Measurements from ENCODE around the gene AK8. TPM values are rescaled to one million over a fixed set of nuclear protein-coding genes. Genes with fewer than 3 reads are reported as not detected.

Gene AK8
- total and polyA plus RNA-seq, 2 experiments from 2014 or later, result 0.14 to 0.78 TPM

DNA sequence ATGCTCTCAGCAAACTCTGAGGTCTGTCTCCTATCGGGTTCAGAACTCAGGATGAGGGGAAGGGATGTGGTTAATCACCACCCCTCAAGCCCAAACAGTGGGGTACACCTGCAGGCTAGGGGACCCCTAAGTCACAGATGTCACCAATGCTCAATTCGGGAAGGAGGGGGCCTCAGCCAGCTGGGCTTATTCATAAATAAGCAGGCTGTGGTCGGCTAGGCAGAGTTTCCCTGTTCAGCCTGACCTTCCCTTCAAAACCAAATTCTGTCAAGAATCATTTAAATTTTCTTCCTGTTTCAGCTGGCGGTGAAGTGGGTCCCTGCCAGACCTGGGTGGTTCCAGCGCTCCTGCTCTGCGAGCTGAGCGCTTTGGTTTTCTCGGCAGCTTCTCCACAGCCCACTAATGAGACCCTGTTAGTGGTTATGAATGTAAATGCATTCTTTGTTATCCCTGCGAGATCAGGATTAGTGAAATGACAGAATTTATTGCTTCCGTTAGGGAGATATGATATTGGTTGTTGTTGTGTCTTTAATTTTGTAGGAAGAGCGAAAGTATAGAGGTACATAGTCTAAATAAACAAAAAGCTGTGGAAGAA lies 68.3 kb downstream of the AK8 start:
- DNase-seq (ENCODE audit: low spot score) (no peak), ATAC-seq (no peak)
- H3K79me2 ChIP-seq (replicated peaks; ENCODE audit: insufficient read depth), result no peaks in the 10 kb centered on the region
- H3K9me2 ChIP-seq (ENCODE audit: insufficient read depth), result no peaks in the 10 kb centered on the region
- H3K27me3 ChIP-seq (ENCODE audit: insufficient read depth), result no peaks in the 10 kb centered on the region
- Mint-ChIP-seq H3K27me3 (ENCODE audit: insufficient read depth, low read depth, poor library complexity) (peaks cover 14% of the 10 kb centered on the region), H3K36me3 (ENCODE audit: low read depth) (no peaks in the 10 kb centered on the region), H3K4me3 (no peak overlapping the region), H3K4me1 (peaks cover 28% of the 10 kb centered on the region), H3K27ac (no peak overlapping the region), H3K9me3 (no peaks in the 10 kb centered on the region)
- H3K4me2 ChIP-seq, result no peak overlapping the region
- H2AFZ ChIP-seq, result no peak overlapping the region
- H3K4me1 ChIP-seq (ENCODE audit: insufficient read depth), result peaks cover 23% of the 10 kb centered on the region
- H3K4me3 ChIP-seq, result no peak overlapping the region
- H3F3A ChIP-seq (replicated peaks; ENCODE audit: low read depth), result no peaks in the 10 kb centered on the region
- H3K36me3 ChIP-seq (ENCODE audit: insufficient read depth), result no peaks in the 10 kb centered on the region
- no peak for TF ChIP-seq CREB1 (CRISPR knock-in tag; IDR thresholded peaks at IDR 0.05; ENCODE audit: low read depth)
- H3K27ac ChIP-seq (ENCODE audit: low read depth), result no peak overlapping the region
- no peaks in the 10 kb centered on the region for H4K20me1 ChIP-seq (replicated peaks; ENCODE audit: insufficient read depth)

DNA sequence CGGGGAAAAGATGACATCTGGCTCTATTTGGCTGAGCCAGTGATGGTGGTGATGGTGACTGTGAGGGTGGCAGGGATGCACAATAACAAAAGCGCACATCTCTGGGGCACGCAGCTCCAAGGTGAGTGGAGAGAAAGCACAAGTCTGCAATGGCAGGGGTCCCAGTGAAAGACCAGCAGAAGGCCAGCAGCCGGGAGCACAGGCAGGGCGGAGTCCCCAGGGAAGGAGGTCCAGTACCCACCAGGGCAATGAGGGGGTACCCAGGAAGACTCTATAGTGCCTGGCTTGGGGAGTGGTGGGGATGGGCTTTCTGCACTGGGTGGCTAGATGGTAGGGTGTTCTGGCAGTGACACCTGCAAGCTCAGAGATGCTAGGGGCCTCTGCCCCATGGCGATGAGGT lies 69.4 kb downstream of the AK8 start:
- no peak overlapping the region for H3K4me3 Mint-ChIP-seq
- TF ChIP-seq, protein P1, sequence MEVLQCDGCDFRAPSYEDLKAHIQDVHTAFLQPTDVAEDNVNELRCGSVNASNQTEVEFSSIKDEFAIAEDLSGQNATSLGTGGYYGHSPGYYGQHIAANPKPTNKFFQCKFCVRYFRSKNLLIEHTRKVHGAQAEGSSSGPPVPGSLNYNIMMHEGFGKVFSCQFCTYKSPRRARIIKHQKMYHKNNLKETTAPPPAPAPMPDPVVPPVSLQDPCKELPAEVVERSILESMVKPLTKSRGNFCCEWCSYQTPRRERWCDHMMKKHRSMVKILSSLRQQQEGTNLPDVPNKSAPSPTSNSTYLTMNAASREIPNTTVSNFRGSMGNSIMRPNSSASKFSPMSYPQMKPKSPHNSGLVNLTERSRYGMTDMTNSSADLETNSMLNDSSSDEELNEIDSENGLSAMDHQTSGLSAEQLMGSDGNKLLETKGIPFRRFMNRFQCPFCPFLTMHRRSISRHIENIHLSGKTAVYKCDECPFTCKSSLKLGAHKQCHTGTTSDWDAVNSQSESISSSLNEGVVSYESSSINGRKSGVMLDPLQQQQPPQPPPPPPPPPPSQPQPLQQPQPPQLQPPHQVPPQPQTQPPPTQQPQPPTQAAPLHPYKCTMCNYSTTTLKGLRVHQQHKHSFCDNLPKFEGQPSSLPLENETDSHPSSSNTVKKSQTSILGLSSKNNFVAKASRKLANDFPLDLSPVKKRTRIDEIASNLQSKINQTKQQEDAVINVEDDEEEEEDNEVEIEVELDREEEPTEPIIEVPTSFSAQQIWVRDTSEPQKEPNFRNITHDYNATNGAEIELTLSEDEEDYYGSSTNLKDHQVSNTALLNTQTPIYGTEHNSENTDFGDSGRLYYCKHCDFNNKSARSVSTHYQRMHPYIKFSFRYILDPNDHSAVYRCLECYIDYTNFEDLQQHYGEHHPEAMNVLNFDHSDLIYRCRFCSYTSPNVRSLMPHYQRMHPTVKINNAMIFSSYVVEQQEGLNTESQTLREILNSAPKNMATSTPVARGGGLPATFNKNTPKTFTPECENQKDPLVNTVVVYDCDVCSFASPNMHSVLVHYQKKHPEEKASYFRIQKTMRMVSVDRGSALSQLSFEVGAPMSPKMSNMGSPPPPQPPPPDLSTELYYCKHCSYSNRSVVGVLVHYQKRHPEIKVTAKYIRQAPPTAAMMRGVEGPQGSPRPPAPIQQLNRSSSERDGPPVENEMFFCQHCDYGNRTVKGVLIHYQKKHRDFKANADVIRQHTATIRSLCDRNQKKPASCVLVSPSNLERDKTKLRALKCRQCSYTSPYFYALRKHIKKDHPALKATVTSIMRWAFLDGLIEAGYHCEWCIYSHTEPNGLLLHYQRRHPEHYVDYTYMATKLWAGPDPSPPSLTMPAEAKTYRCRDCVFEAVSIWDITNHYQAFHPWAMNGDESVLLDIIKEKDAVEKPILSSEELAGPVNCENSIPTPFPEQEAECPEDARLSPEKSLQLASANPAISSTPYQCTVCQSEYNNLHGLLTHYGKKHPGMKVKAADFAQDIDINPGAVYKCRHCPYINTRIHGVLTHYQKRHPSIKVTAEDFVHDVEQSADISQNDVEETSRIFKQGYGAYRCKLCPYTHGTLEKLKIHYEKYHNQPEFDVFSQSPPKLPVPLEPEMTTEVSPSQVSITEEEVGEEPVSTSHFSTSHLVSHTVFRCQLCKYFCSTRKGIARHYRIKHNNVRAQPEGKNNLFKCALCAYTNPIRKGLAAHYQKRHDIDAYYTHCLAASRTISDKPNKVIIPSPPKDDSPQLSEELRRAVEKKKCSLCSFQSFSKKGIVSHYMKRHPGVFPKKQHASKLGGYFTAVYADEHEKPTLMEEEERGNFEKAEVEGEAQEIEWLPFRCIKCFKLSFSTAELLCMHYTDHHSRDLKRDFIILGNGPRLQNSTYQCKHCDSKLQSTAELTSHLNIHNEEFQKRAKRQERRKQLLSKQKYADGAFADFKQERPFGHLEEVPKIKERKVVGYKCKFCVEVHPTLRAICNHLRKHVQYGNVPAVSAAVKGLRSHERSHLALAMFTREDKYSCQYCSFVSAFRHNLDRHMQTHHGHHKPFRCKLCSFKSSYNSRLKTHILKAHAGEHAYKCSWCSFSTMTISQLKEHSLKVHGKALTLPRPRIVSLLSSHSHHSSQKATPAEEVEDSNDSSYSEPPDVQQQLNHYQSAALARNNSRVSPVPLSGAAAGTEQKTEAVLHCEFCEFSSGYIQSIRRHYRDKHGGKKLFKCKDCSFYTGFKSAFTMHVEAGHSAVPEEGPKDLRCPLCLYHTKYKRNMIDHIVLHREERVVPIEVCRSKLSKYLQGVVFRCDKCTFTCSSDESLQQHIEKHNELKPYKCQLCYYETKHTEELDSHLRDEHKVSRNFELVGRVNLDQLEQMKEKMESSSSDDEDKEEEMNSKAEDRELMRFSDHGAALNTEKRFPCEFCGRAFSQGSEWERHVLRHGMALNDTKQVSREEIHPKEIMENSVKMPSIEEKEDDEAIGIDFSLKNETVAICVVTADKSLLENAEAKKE (CRISPR knock-in tag; IDR thresholded peaks at IDR 0.05), result no peak
- TF ChIP-seq EZH2phosphoT487 (IDR thresholded peaks at IDR 0.05; ENCODE audit: unreplicated experiment) (no peak), STAT1 (IDR thresholded peaks at IDR 0.05; ENCODE audit: unreplicated experiment) (no peak), ZNF331 (CRISPR knock-in tag; IDR thresholded peaks at IDR 0.05; ENCODE audit: low read depth) (no peak), CREB1 (CRISPR knock-in tag; IDR thresholded peaks at IDR 0.05; ENCODE audit: low read depth) (no peak), POLR2AphosphoS5 (IDR thresholded peaks at IDR 0.05; ENCODE audit: low read depth) (no peak), EZH2 (IDR thresholded peaks at IDR 0.05; ENCODE audit: low read depth, unreplicated experiment) (no peak), ZNF114 (CRISPR knock-in tag; IDR thresholded peaks at IDR 0.05) (no peak), JUNB (IDR thresholded peaks at IDR 0.05; ENCODE audit: unreplicated experiment) (no peak), NANOG (IDR thresholded peaks at IDR 0.05; ENCODE audit: borderline replicate concordance) (no peak)
- TF ChIP-seq, protein P2, sequence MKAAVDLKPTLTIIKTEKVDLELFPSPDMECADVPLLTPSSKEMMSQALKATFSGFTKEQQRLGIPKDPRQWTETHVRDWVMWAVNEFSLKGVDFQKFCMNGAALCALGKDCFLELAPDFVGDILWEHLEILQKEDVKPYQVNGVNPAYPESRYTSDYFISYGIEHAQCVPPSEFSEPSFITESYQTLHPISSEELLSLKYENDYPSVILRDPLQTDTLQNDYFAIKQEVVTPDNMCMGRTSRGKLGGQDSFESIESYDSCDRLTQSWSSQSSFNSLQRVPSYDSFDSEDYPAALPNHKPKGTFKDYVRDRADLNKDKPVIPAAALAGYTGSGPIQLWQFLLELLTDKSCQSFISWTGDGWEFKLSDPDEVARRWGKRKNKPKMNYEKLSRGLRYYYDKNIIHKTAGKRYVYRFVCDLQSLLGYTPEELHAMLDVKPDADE (IDR thresholded peaks at IDR 0.05), result no peak
- TF ChIP-seq, protein P3, sequence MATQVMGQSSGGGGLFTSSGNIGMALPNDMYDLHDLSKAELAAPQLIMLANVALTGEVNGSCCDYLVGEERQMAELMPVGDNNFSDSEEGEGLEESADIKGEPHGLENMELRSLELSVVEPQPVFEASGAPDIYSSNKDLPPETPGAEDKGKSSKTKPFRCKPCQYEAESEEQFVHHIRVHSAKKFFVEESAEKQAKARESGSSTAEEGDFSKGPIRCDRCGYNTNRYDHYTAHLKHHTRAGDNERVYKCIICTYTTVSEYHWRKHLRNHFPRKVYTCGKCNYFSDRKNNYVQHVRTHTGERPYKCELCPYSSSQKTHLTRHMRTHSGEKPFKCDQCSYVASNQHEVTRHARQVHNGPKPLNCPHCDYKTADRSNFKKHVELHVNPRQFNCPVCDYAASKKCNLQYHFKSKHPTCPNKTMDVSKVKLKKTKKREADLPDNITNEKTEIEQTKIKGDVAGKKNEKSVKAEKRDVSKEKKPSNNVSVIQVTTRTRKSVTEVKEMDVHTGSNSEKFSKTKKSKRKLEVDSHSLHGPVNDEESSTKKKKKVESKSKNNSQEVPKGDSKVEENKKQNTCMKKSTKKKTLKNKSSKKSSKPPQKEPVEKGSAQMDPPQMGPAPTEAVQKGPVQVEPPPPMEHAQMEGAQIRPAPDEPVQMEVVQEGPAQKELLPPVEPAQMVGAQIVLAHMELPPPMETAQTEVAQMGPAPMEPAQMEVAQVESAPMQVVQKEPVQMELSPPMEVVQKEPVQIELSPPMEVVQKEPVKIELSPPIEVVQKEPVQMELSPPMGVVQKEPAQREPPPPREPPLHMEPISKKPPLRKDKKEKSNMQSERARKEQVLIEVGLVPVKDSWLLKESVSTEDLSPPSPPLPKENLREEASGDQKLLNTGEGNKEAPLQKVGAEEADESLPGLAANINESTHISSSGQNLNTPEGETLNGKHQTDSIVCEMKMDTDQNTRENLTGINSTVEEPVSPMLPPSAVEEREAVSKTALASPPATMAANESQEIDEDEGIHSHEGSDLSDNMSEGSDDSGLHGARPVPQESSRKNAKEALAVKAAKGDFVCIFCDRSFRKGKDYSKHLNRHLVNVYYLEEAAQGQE (IDR thresholded peaks at IDR 0.05; ENCODE audit: unreplicated experiment), result no peak

More for the DNA sequence above, 69.4 kb downstream of the AK8 start:
- Mint-ChIP-seq H3K27me3 (ENCODE audit: insufficient read depth, low read depth, poor library complexity) (peaks cover 22% of the 10 kb centered on the region), H3K9me3 (no peaks in the 10 kb centered on the region), H3K27ac (no peak overlapping the region), H3K36me3 (ENCODE audit: low read depth) (no peaks in the 10 kb centered on the region), H3K4me1 (peaks cover 34% of the 10 kb centered on the region)
- H3K4me1 ChIP-seq (ENCODE audit: insufficient read depth), result peaks cover 23% of the 10 kb centered on the region
- H3K27me3 ChIP-seq (ENCODE audit: insufficient read depth), result no peaks in the 10 kb centered on the region
- no peaks in the 10 kb centered on the region for H3F3A ChIP-seq (replicated peaks; ENCODE audit: low read depth)
- H3K4me2 ChIP-seq, result no peak overlapping the region
- no peaks in the 10 kb centered on the region for H3K36me3 ChIP-seq (ENCODE audit: insufficient read depth)
- no peak overlapping the region for H2AFZ ChIP-seq
- no peak overlapping the region for H3K4me3 ChIP-seq
- H4K20me1 ChIP-seq (replicated peaks; ENCODE audit: insufficient read depth), result no peaks in the 10 kb centered on the region
- H3K9me2 ChIP-seq (ENCODE audit: insufficient read depth), result no peaks in the 10 kb centered on the region
- no peak overlapping the region for H3K27ac ChIP-seq (ENCODE audit: low read depth)
- no peaks in the 10 kb centered on the region for H3K79me2 ChIP-seq (replicated peaks; ENCODE audit: insufficient read depth)
- ATAC-seq, result no peak
- no peak for DNase-seq (ENCODE audit: low spot score)

Data from GM23338 (cell line).